Right lobe of liver (tissue), 6 donors: ENCODE data around the gene STK35. TPM values are rescaled to one million over a fixed set of nuclear protein-coding genes. Genes with fewer than 3 reads are reported as not detected.

ENCODE experiments used
- ATAC-seq, 4 donors: fragments of 200-7000 bp; cut with Tn5 transposase; one replicate each; pipeline ENCODE4 v1.9.1; 2020; ENCODE audit warnings: mild to moderate bottlenecking in 4 of 4, moderate library complexity in 4 of 4
- DNase-seq, 3 donors: peaks; one replicate each; pipeline ENCODE4 v3.0.0-alpha.2; 2020
- H3K27ac ChIP-seq, 3 donors: fragments of 200-600 bp; one replicate each; pipeline ENCODE4 v1.8.0; 2022
- H3K27me3 ChIP-seq, 2 donors: fragments of 200-600 bp; one replicate each; pipeline ENCODE4 v1.8.0; 2022
- H3K36me3 ChIP-seq, 4 donors: fragments of 200-600 bp; sonication (generic) in 1 of 4; one replicate each; pipeline versions ENCODE4 v1.5.1 to v1.8.0; 2017 to 2022; ENCODE audit warnings: control low read depth in 1 of 4
- H3K4me1 ChIP-seq, 4 donors: fragments of 200-600 bp; sonication (generic) in 1 of 4; one replicate each; pipeline versions ENCODE4 v1.5.1 to v1.8.0; 2017 to 2022; ENCODE audit warnings: control low read depth in 1 of 4
- H3K4me3 ChIP-seq, 3 donors: fragments of 200-600 bp; one replicate each; pipeline ENCODE4 v1.8.0; 2022
- H3K9me3 ChIP-seq, 4 donors: fragments of 200-600 bp; sonication (generic) in 1 of 4; one replicate each; pipeline versions ENCODE4 v1.5.1 to v1.8.0; 2017 to 2022; ENCODE audit warnings: control low read depth in 1 of 4
- POLR2A ChIP-seq: fragments of 450-650 bp; IDR thresholded peaks from one replicate; pipeline ENCODE4 v1.6.1; 2017; ENCODE audit warnings: antibody characterized with exemption, mild to moderate bottlenecking
- WGBS: methylation state at CpG from one replicate; pipeline ENCODE4 v1.1.6; 2018; ENCODE audit warnings: low coverage, low lambda C conversion rate; ENCODE audit not compliant: insufficient coverage; ENCODE audit errors: missing lambda C conversion rate; 5-methylcytosine and 5-hydroxymethylcytosine counted together
- intact Hi-C, 2 donors: fragments of 100-400 bp; cut with DNase I; formaldehyde crosslinking; loops; one replicate each; pipeline versions ENCODE4 v1.11.2 to v1.14.1; 2022
- total RNA-seq, 6 experiments: library from RNA; depleted of rRNA in 2 of 6; stranded (reverse); fragments of >200 nt in 2 of 6; fragmentation: NEBNext Ultra II Directional in 3 of 6; extraction: Animal tissue kit (Norgen Biotek cat#: 25700) in 3 of 6; gene quantifications; one replicate each; pipeline versions ENCODE4 v1.1.0 to v1.2.4, GENCODE V29; 2016 to 2023
- TF ChIP-seq, protein P1 (sequence below), 4 donors: fragments of 200-600 bp in 3 of 4; fragments of 450-650 bp in 1 of 4; IDR thresholded peaks; one replicate each; pipeline versions ENCODE4 v1.5.1 to v1.8.0; 2016 to 2022; ENCODE audit warnings: antibody characterized with exemption in 4 of 4, mild to moderate bottlenecking in 2 of 4
- donor health status: DM: no; HTN: yes; CAD: no.
- donor health status: DM: no; HTN: no; CAD: no.
- donor health status: DM: no; HTN: no; CAD: no.
- donor health status: DM: no; HTN: yes; CAD: no.
- donor health status: DM: no; HTN: yes; CAD: no.

Gene STK35
- total RNA-seq, 6 experiments from 2014 or later = 6.0 to 12.7 (median 7.2) TPM

DNA sequence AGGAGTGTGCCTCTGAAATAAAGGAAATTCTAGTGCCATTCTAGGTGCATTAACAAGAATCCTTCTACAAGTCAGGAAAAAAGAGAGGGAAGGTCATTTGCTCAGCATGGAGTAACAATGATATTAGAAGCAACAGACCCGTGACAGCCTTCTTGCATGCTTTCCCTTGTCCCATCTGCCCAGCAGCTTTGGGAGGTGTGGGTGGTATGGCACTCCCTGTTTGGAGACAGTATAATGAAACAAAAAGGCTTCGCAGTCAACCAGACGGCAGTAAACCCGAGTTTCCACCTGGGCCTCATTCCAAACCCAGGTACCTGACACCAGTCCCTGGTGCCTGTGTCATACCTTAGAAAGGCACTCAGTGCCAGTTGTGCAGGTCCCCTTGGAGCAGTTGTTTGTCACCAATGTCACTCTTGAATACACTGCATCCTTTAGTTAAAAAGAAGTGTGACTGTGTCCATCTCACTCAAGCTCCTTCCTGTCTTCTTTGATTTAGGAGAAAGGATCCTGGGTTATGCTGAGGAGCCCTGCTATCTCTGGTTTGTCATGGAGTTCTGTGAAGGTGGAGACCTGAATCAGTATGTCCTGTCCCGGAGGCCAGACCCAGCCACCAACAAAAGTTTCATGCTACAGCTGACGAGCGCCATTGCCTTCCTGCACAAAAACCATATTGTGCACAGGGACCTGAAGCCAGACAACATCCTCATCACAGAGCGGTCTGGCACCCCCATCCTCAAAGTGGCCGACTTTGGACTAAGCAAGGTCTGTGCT is 14.7 kb downstream of the STK35 start:
- ATAC-seq (no peak), DNase-seq (no peak)
- intact Hi-C loops = no loop called here
- Histone ChIP-seq H3K36me3 (peaks cover 0 to 23% (median 6%) of the 10 kb centered on the region in 4 donors), H3K4me3 (no peak overlapping the region), H3K4me1 (no peaks in the 10 kb centered on the region), H3K27ac (no peak overlapping the region), H3K9me3 (no peaks in the 10 kb centered on the region), H3K27me3 (no peaks in the 10 kb centered on the region)
- 88% methylated on average over 7 of the region's 9 CpGs for WGBS
- TF ChIP-seq, protein P1, sequence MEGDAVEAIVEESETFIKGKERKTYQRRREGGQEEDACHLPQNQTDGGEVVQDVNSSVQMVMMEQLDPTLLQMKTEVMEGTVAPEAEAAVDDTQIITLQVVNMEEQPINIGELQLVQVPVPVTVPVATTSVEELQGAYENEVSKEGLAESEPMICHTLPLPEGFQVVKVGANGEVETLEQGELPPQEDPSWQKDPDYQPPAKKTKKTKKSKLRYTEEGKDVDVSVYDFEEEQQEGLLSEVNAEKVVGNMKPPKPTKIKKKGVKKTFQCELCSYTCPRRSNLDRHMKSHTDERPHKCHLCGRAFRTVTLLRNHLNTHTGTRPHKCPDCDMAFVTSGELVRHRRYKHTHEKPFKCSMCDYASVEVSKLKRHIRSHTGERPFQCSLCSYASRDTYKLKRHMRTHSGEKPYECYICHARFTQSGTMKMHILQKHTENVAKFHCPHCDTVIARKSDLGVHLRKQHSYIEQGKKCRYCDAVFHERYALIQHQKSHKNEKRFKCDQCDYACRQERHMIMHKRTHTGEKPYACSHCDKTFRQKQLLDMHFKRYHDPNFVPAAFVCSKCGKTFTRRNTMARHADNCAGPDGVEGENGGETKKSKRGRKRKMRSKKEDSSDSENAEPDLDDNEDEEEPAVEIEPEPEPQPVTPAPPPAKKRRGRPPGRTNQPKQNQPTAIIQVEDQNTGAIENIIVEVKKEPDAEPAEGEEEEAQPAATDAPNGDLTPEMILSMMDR (IDR thresholded peaks at IDR 0.05) = no peak
- TF ChIP-seq POLR2A = no peak

DNA sequence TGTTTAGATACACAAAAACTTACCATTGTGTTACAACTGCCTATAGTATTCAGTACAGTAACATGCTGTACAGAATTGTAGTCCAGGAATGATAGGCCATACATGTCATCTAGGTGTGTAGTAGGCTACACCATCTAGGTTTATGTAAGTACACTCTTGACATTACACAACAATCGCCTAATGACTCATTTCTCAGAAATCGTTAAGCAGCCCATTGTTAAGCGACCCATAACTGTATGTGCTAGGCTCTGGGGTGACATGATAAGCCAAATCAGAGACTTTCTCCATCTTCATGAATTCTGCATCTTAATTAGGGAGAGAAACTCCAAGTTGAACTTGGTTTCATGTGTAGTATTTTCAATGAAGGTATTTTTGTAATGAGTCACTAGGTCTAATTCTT is 17.2 kb downstream of the STK35 start:
- H3K9me3 ChIP-seq = no peaks in the 10 kb centered on the region

DNA sequence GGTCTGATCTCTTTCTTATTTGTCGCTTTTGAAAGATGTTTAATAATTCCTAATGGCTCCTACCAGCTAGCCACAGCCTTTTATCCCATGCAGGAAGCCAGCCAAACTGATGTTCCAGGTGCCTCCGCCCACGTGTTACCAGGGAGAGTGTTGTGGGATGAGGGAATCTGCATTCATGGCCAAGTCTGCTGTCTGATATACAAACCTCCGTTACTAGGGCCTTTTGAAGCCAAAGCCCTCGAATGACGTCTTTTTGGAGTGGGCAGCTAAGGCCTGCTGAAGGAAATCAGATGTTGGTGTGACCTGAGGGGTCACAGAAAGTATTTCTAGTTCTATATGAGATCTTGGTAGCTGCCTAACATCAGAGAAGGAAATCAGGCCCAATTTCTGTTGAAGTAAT is 21.3 kb downstream of the STK35 start:
- Histone ChIP-seq H3K4me1 (no peaks in the 10 kb centered on the region), H3K27ac (no peak overlapping the region), H3K36me3 (peaks cover 0 to 4% (median 0%) of the 10 kb centered on the region in 4 donors), H3K4me3 (no peak overlapping the region), H3K9me3 (no peaks in the 10 kb centered on the region), H3K27me3 (no peaks in the 10 kb centered on the region)
- no peak for DNase-seq
- intact Hi-C loops = no loop called here
- WGBS = 80% methylated on average over 6 of the region's 6 CpGs
- ATAC-seq = no peak
- TF ChIP-seq, protein P1 (IDR thresholded peaks at IDR 0.05) = no peak
- no peak for TF ChIP-seq POLR2A

More for the DNA sequence above, 17.2 kb downstream of the STK35 start:
- Histone ChIP-seq H3K4me1 (no peaks in the 10 kb centered on the region), H3K27me3 (no peaks in the 10 kb centered on the region), H3K4me3 (no peak overlapping the region), H3K36me3 (peaks cover 0 to 23% (median 6%) of the 10 kb centered on the region in 4 donors), H3K27ac (no peak overlapping the region)
- WGBS = 76% methylated on average over 3 of the region's 3 CpGs
- ATAC-seq = no peak
- intact Hi-C loops = no loop called here
- TF ChIP-seq, protein P1 (IDR thresholded peaks at IDR 0.05) = no peak
- TF ChIP-seq POLR2A = no peak
- no peak for DNase-seq

DNA sequence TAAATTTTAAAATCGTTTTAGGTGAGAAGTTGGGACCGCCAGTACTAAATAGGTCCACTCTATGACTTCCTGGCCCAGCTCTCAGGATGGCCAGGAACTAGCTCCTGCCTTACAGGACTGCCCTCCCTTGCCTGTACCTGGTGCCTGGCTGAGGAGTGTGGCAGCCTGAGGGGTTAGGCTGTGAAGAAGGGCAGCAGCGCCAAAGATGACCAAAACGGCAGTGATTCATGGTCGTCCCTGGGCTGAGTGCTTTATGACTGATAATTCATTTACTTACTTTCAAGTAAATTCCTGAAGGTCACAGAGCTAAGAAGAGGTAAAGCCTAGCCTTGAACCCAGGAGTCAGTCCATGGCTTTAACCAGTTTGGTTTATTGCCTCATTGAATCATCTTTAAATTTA is 22.1 kb downstream of the STK35 start:
- intact Hi-C loops = no loop called here
- H3K27ac ChIP-seq = no peak overlapping the region
- no peak for DNase-seq
- no peaks in the 10 kb centered on the region for H3K9me3 ChIP-seq
- no peak overlapping the region for H3K4me3 ChIP-seq
- no peaks in the 10 kb centered on the region for H3K4me1 ChIP-seq
- no peak for TF ChIP-seq POLR2A
- TF ChIP-seq, protein P1 (IDR thresholded peaks at IDR 0.05) = no peak
- no peaks in the 10 kb centered on the region for H3K36me3 ChIP-seq
- ATAC-seq = no peak
- no peaks in the 10 kb centered on the region for H3K27me3 ChIP-seq
- 95% methylated on average over 5 of the region's 5 CpGs for WGBS
